C4-2B (cell line): ENCODE data around the gene PAAF1.

ENCODE experiments used
- CTCF ChIP-seq: fragments of 450-650 bp; conservative IDR thresholded peaks from 2 replicates; pipeline ENCODE4 v1.5.1; 2017; ENCODE audit warnings: mild to moderate bottlenecking
- ZFX ChIP-seq: fragments of 450-650 bp; IDR thresholded peaks from 2 replicates; pipeline ENCODE4 v1.6.1; 2017

GRCh38 chr11:73949246-73949645 is 72.4 kb downstream of the PAAF1 start:
- no peak for TF ChIP-seq CTCF
- TF ChIP-seq ZFX, result no peak
